Measurements from ENCODE around the gene NLRP3.
"Not testable (repeated sequence)": the region's sequence is repeated elsewhere in the genome, so short reads cannot be mapped to it uniquely, and the experiment has no call there.

The NLRP3 gene

GRCh38 chr1:247440001-247440620 is 24.1 kb downstream of the NLRP3 start:
- peak; percentile 8 for DNase-seq

GRCh38 chr1:247441606-247442005 is 25.6 kb downstream of the NLRP3 start:
- DNase-seq = no peak

DNA sequence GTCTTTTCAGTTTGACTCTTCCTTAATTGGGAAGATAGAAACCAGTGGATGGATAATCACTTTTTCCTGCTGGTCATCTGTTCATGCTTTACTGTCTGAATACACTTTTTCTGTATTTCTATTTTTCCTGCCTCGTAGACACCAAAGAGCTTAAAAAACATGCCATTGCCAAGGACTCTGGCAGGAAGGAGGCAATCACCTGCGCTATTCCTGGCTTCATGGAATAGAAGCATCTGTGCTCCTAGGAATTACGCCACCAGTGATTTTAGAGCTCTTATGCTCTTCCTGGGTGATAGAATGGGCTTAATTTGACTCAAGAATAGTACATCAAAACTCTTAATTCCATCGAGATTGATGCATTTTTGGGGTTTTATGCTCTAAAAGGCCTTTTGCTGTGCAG is 26.2 kb downstream of the NLRP3 start:
- DNase-seq = peak; percentile 4

GRCh38 chr1:247443641-247444040 is 27.7 kb downstream of the NLRP3 start:
- peak; percentile 38 for DNase-seq

GRCh38 chr1:247444571-247444970 is 28.6 kb downstream of the NLRP3 start:
- DNase-seq = no peak

GRCh38 chr1:247445526-247446356 is 29.8 kb downstream of the NLRP3 start:
- peak; percentile 27 for DNase-seq

GRCh38 chr1:247447162-247447909 is 31.4 kb downstream of the NLRP3 start:
- DNase-seq = peak; percentile 7

- peak; percentile 75 for DNase-seq
These were observed 32.3 kb downstream of the NLRP3 start for GRCh38 chr1:247448107-247448791.

- DNase-seq = peak; percentile 49
These were observed 35.5 kb downstream of the NLRP3 start for GRCh38 chr1:247451388-247452010.

- peak; percentile 46 for DNase-seq
These were observed 36.6 kb downstream of the NLRP3 start for GRCh38 chr1:247452447-247453039.

- DNase-seq = no peak
These were observed 37.3 kb downstream of the NLRP3 start for GRCh38 chr1:247453245-247453644.

- peak; percentile 17 for DNase-seq
These were observed 38.0 kb downstream of the NLRP3 start for GRCh38 chr1:247453997-247454396.

DNA sequence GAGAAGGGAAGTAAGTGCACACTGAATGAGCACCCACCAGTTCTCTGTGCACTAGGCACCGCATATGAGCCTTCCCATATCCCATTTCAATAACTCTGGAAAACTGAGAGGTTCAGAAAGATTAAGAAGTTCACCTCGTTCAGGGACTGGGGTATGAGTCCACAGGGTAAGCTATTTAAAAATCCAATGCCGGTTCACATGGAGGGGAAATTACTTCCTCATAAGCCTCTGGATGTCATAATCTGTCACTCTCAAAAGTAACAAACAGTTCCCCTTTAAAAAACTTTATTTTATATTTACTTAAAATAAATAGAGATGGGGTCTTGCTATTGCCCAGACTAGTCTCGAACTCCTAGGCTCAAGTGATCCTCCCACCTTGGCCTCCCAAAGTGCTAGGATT is 40.0 kb downstream of the NLRP3 start:
- DNase-seq = peak; percentile 15

- DNase-seq = no peak
These were observed 41.1 kb downstream of the NLRP3 start for GRCh38 chr1:247456914-247457639.

GRCh38 chr1:247459507-247459906 is 43.5 kb downstream of the NLRP3 start:
- DNase-seq = no peak

GRCh38 chr1:247465796-247466195 is 49.8 kb downstream of the NLRP3 start:
- no peak for DNase-seq

DNA sequence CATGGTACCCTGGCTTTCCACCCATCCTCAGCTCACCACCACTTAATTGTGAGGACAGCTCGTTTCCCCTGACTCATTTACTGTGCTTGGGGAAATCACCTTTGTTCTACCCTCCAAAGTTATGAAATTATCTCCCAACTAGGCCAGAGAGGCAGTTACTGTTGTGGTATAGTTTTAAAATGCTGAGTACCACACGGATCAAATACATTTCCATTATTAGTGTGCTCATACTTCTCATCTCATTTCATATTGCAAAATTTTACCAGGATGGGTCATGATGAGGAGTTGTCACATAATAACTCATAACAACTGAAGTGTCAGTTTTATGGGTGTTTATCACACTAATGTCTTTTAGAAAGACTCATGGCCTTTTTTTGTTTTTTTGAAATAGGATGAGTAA is 51.2 kb downstream of the NLRP3 start:
- DNase-seq = no peak

DNA sequence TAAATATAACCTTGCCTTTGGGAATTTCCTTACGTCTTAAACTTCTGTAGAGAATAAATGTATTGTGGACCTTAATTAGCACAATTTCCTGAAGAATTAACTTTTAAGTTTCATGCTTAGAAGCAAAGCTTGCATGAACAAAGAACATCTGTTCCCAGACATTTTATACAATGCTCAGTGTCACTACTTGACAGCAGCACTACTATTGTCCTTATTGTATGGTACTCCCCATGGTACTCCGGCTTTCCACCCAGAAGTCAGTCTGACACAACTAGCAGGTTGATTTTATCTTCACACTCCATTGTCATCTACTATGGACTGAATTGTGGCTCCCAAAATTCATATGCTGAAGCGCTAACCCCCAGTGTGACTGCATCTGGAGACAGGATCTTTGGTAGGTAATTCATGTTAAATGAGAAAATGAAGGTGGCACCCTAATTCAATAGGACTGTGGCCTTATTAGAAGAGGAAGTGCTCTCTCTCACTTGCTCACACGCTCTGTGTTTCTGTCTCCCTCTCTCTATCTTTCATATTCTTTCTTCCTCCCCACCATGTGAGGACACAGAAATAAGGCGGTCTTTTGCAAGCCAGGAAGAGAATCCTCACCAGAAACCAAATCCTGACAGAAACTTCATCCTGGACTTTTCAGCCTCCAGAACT is 52.6 kb downstream of the NLRP3 start:
- DNase-seq = no peak

GRCh38 chr1:247469141-247469535 is 53.2 kb downstream of the NLRP3 start:
- DNase-seq = no peak

GRCh38 chr1:247470942-247471429 is 55.0 kb downstream of the NLRP3 start:
- not testable (repeated sequence) for DNase-seq
